AG09319 (cell line): ENCODE data around the gene DRD5.
"Not testable (repeated sequence)": the region's sequence is repeated elsewhere in the genome, so short reads cannot be mapped to it uniquely, and the experiment has no call there.

Source experiments
- DNase-seq: peaks from one replicate; pipeline ENCODE4 v3.0.0-alpha.2; 2010; ENCODE audit warnings: low read depth; ENCODE audit errors: extremely low read depth
- CTCF ChIP-seq: IDR thresholded peaks from 2 replicates; pipeline ENCODE4 v1.5.1; 2011; ENCODE audit warnings: low read depth, mild to moderate bottlenecking, inconsistent platforms, low read length, moderate library complexity

DRD5 gene

GRCh38 chr4:9781343-9782135, at the start of gene DRD5:
TSS of gene DRD5 (plus strand) at chr4:9781634. CDS start at chr4:9782030, 396 bp downstream.
- TF ChIP-seq CTCF, result no peak
- no peak for DNase-seq

- DNase-seq, result not testable (repeated sequence)
Measured at GRCh38 chr4:9732256-9732655, 49.2 kb upstream of the DRD5 start.

GRCh38 chr4:9735515-9735914, 45.9 kb upstream of the DRD5 start:
- DNase-seq, result no peak

GRCh38 chr4:9737280-9737679, 44.2 kb upstream of the DRD5 start:
- not testable (repeated sequence) for DNase-seq

More at GRCh38 chr4:9735515-9735914, 45.9 kb upstream of the DRD5 start:
- no peak for TF ChIP-seq CTCF

- not testable (repeated sequence) for DNase-seq
Measured at GRCh38 chr4:9743789-9744188, 37.6 kb upstream of the DRD5 start.

GRCh38 chr4:9745782-9746181, 35.7 kb upstream of the DRD5 start:
- no peak for DNase-seq

GRCh38 chr4:9758641-9759317, 22.7 kb upstream of the DRD5 start:
- no peak for DNase-seq
- no peak for TF ChIP-seq CTCF

More at GRCh38 chr4:9745782-9746181, 35.7 kb upstream of the DRD5 start:
- no peak for TF ChIP-seq CTCF

- peak; percentile 72 for TF ChIP-seq CTCF
- peak; percentile 45 for DNase-seq
Measured at GRCh38 chr4:9762823-9763475, 18.5 kb upstream of the DRD5 start.
